ENCODE data around the gene SHROOM3. TPM values are rescaled to one million over a fixed set of nuclear protein-coding genes. Genes with fewer than 3 reads are reported as not detected.
"Not testable (repeated sequence)": the region's sequence is repeated elsewhere in the genome, so short reads cannot be mapped to it uniquely, and the experiment has no call there.

Gene SHROOM3
- total RNA-seq, 2 donors from 2014 or later = not detected

DNA sequence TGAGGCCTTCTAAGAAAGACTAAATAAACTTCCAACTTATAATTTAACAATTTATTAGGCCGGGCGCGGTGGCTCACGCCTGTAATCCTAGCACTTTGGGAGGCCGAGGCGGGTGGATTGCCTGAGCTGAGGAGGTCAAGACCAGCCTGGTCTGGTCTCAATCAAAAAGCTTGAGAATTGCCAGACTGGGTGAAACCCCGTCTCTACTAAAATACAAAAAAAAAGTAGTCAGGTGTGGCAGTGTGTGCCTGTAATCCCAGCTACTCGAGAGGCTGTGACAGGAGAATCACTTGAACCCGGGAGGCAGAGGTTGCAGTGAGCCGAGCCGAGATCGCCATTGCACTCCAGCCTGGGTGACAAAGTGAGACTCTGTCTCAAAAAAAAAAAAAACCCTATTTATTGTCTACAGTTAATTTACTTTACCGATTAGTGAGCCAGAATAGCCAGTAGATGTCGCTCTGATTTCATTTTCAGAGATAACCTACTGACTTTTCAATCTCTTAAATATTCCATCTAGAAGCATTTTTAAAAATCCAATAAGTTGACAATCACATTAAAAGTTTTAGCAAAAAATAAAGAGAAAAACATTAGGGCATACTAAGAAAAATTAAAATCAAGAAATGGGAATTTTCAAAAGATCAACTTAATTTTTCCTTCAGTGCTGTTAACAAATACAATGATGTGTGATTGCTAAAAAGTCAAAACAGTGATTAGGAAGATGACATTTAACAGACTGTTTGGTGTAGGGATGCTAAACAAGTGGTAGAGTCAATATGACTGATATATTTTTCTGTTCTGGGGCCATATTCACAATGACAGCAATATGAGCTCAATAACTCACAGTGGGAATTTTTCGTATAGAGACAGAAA lies 4.3 kb upstream of the SHROOM3 start:
- no peak for ATAC-seq (replicated peaks)
- Mint-ChIP-seq H3K9me3 (no peaks in the 10 kb centered on the region), H3K27me3 (peaks cover 15% of the 10 kb centered on the region), H3K27ac (no peak overlapping the region), H3K4me3 (no peak overlapping the region), H3K36me3 (ENCODE audit: low read depth) (no peaks in the 10 kb centered on the region), H3K4me1 (no peaks in the 10 kb centered on the region)

DNA sequence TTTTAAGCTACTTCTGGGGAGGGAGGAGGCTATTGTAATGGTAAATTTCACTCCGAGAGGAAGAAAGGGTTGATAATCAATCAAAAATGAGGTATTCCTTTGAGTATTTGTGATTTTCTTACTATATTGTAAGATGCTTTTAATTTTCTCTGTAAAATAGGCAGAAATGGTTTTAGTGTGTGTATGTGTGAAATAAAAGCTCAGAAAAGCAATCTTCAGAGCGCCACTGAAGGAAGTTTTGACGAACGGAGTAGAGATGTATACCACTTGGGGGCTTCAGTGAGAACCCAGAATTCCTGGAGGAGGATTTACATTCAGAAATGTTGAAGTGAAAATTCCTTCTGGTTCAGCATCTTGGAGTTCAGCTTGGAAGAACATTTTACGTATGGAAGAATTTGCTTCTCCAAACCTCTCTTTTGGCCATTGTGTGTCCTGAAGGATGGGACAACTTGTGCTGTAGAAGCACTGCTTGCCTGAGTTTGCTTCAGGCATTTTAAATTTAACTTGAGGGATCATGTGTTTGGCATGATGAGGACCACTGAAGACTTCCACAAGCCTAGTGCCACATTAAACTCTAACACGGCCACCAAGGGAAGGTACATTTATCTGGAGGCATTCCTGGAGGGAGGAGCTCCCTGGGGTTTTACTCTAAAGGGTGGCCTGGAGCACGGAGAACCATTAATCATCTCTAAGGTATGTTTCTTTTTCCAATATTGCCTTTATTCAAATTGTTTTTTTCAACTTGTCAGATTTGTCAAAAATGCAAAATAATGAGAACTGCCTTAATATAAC lies 695 bp downstream of the SHROOM3 start:
- ATAC-seq (replicated peaks) = no peak
- Mint-ChIP-seq H3K27me3 (peaks cover 35% of the 10 kb centered on the region), H3K27ac (no peak overlapping the region), H3K4me1 (no peaks in the 10 kb centered on the region), H3K4me3 (no peak overlapping the region), H3K36me3 (ENCODE audit: low read depth) (no peaks in the 10 kb centered on the region), H3K9me3 (no peaks in the 10 kb centered on the region)

- H3K4me3 Mint-ChIP-seq = no peak overlapping the region
- no peak for ATAC-seq (replicated peaks)
- no peaks in the 10 kb centered on the region for H3K9me3 Mint-ChIP-seq
Observed at GRCh38 chr4:76439491-76439890, 4.5 kb downstream of the SHROOM3 start.

DNA sequence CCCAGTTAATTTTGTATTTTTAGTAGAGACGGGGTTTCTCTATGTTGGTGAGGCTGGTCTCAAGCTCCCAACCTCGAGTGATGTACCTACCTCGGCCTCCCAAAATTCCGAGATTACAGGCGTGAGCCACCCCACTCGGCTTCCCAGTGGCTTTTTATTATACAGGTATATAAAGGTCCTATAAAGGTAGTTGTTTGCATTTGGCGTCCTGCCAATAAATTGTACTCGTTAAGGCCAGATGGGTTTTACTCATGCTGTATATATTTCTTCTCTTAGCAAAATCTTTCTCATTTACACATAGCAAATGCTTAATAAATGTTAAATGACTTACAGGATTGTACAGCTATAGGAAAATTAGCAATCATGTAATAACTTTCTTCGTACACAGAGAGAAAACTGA lies 6.9 kb downstream of the SHROOM3 start:
- no peaks in the 10 kb centered on the region for H3K4me1 Mint-ChIP-seq

More at GRCh38 chr4:76439491-76439890, 4.5 kb downstream of the SHROOM3 start:
- Mint-ChIP-seq H3K4me1 (no peaks in the 10 kb centered on the region), H3K36me3 (ENCODE audit: low read depth) (no peaks in the 10 kb centered on the region), H3K27me3 (peaks cover 38% of the 10 kb centered on the region), H3K27ac (no peak overlapping the region)

DNA sequence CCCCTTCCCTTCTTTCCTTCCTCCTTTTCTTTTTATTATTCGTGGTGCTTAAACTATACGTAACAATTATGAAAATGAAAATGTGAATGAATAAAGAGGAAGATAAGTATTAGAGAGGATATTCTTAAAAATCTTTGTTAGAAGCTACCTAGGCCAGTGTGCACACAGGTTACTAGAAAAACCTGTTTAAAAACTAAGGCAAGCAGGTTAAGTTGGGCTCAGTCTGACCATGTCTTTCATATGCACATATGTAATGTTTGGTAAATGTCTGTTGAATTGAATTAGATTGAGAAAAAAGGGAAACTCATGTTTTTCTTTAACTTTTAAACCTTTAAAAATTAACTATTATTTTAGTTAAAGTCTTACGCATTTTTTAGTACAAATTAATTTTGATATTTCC lies 7.8 kb downstream of the SHROOM3 start:
- H3K4me1 Mint-ChIP-seq = no peaks in the 10 kb centered on the region
- H3K36me3 Mint-ChIP-seq (ENCODE audit: low read depth) = no peaks in the 10 kb centered on the region
- H3K4me3 Mint-ChIP-seq = no peak overlapping the region
- no peaks in the 10 kb centered on the region for H3K9me3 Mint-ChIP-seq
- no peak for ATAC-seq (replicated peaks)
- H3K27me3 Mint-ChIP-seq = peaks cover 22% of the 10 kb centered on the region
- no peak overlapping the region for H3K27ac Mint-ChIP-seq

More for the DNA sequence above, 6.9 kb downstream of the SHROOM3 start:
- H3K4me3 Mint-ChIP-seq = no peak overlapping the region
- peaks cover 28% of the 10 kb centered on the region for H3K27me3 Mint-ChIP-seq
- no peaks in the 10 kb centered on the region for H3K36me3 Mint-ChIP-seq (ENCODE audit: low read depth)
- no peak overlapping the region for H3K27ac Mint-ChIP-seq
- no peaks in the 10 kb centered on the region for H3K9me3 Mint-ChIP-seq
- no peak for ATAC-seq (replicated peaks)

DNA sequence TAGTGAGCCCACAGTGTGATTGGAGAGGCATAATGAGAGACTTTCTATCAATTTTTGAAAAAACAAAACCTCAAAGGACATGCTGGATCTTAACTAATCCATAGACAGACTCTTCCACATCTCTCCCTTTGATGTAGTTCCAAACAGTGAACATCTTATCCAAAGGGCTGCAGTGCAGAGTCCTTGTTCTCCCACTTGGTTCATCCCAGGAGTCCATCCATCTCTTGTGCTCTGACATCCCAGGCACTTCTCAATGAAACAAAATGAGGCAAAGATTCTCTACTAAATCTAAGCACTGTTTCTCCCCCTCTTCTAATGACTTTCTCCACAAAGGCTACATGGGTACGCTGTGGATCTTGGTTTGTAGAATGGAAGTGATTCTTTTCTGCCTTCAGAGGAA lies 8.3 kb downstream of the SHROOM3 start:
- Mint-ChIP-seq H3K4me1 (no peaks in the 10 kb centered on the region), H3K36me3 (ENCODE audit: low read depth) (no peaks in the 10 kb centered on the region), H3K9me3 (no peaks in the 10 kb centered on the region), H3K27ac (no peak overlapping the region), H3K4me3 (no peak overlapping the region), H3K27me3 (peaks cover 21% of the 10 kb centered on the region)
- no peak for ATAC-seq (replicated peaks)

GRCh38 chr4:76445911-76446310 lies 10.9 kb downstream of the SHROOM3 start:
- H3K36me3 Mint-ChIP-seq (ENCODE audit: low read depth) = no peaks in the 10 kb centered on the region
- H3K9me3 Mint-ChIP-seq = no peaks in the 10 kb centered on the region
- H3K4me3 Mint-ChIP-seq = no peak overlapping the region
- peaks cover 11% of the 10 kb centered on the region for H3K27me3 Mint-ChIP-seq
- no peak for ATAC-seq (replicated peaks)
- H3K27ac Mint-ChIP-seq = no peak overlapping the region
- no peaks in the 10 kb centered on the region for H3K4me1 Mint-ChIP-seq

- no peak overlapping the region for H3K4me3 Mint-ChIP-seq
- H3K27me3 Mint-ChIP-seq = peaks cover 9% of the 10 kb centered on the region
- no peaks in the 10 kb centered on the region for H3K4me1 Mint-ChIP-seq
- H3K9me3 Mint-ChIP-seq = no peaks in the 10 kb centered on the region
- H3K27ac Mint-ChIP-seq = no peak overlapping the region
- ATAC-seq (replicated peaks) = no peak
- H3K36me3 Mint-ChIP-seq (ENCODE audit: low read depth) = no peaks in the 10 kb centered on the region
Observed at GRCh38 chr4:76447393-76447851, 12.4 kb downstream of the SHROOM3 start.

DNA sequence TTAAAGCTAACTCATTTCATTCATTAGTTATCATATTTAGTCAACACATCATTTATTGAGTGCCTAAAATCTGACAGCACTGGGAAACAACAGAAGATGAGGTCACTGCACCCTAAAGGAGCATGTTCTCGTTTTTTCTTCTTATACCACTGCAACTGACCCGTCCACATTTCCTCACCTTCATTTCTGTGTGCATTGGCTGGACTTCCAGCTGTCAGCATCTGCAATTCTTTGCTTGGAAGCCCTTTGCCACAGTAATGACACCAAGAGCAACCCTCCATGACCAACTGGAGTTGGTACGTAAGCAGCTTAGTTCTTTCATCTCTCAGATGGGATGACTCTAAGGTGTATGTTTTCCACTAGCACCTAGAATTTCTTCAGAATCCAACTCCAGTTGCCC lies 13.2 kb downstream of the SHROOM3 start:
- Mint-ChIP-seq H3K27ac (no peak overlapping the region), H3K27me3 (peaks cover 10% of the 10 kb centered on the region), H3K9me3 (no peaks in the 10 kb centered on the region), H3K4me1 (no peaks in the 10 kb centered on the region), H3K4me3 (no peak overlapping the region), H3K36me3 (ENCODE audit: low read depth) (no peaks in the 10 kb centered on the region)
- no peak for ATAC-seq (replicated peaks)

DNA sequence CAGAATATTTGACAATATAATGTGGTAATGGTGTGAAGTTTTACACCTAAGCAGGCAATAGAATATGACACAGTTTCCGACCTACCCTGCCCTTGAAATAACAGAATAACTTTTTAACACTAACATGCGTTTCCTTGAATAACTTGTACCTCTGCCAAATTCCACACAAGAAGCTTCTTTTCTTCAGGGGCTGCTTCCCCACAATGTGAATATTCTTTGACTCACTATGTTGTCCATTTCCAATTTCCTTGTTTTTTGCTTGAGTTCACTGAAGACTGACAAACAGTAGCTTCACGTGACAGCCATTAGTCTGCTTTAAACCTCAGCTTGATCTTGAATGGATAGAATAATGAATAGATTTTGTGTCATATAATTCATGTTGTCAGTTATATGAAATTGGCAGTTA lies 14.3 kb downstream of the SHROOM3 start:
- peaks cover 15% of the 10 kb centered on the region for H3K27me3 Mint-ChIP-seq
- H3K4me1 Mint-ChIP-seq = no peaks in the 10 kb centered on the region
- H3K27ac Mint-ChIP-seq = no peak overlapping the region
- ATAC-seq (replicated peaks) = no peak
- H3K36me3 Mint-ChIP-seq (ENCODE audit: low read depth) = no peaks in the 10 kb centered on the region
- H3K4me3 Mint-ChIP-seq = no peak overlapping the region
- H3K9me3 Mint-ChIP-seq = no peaks in the 10 kb centered on the region

GRCh38 chr4:76449833-76450232 lies 14.8 kb downstream of the SHROOM3 start:
- ATAC-seq (replicated peaks) = no peak
- peaks cover 15% of the 10 kb centered on the region for H3K27me3 Mint-ChIP-seq
- H3K4me1 Mint-ChIP-seq = no peaks in the 10 kb centered on the region
- H3K27ac Mint-ChIP-seq = no peak overlapping the region
- no peaks in the 10 kb centered on the region for H3K9me3 Mint-ChIP-seq
- H3K4me3 Mint-ChIP-seq = no peak overlapping the region
- H3K36me3 Mint-ChIP-seq (ENCODE audit: low read depth) = no peaks in the 10 kb centered on the region

DNA sequence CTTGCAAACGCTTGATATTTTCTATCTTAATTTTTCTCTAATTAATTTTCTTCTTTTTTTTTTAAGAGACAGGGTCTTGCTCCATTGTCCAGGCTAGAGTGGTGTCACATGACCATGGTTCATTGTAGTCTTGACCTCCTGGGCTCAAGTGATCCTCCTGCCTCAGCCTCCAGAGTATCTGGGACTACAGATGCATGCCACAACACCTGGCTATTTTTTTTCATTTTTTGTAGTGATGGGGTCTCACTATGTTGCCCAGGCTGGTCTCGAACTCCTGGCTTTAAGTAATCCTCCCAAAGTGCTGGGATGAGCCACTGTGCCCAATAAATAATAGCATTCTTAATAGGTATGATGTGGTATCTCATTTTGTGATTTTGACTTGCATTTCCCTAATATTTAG lies 18.2 kb downstream of the SHROOM3 start:
- Mint-ChIP-seq H3K27me3 (peaks cover 15% of the 10 kb centered on the region), H3K4me1 (no peaks in the 10 kb centered on the region), H3K27ac (no peak overlapping the region)

GRCh38 chr4:76454073-76454472 lies 19.0 kb downstream of the SHROOM3 start:
- H3K27me3 Mint-ChIP-seq = peaks cover 15% of the 10 kb centered on the region
- H3K9me3 Mint-ChIP-seq, H3K4me1 Mint-ChIP-seq: not testable (repeated sequence)

More for the DNA sequence above, 18.2 kb downstream of the SHROOM3 start:
- no peaks in the 10 kb centered on the region for H3K36me3 Mint-ChIP-seq (ENCODE audit: low read depth)
- no peaks in the 10 kb centered on the region for H3K9me3 Mint-ChIP-seq
- no peak for ATAC-seq (replicated peaks)
- no peak overlapping the region for H3K4me3 Mint-ChIP-seq

DNA sequence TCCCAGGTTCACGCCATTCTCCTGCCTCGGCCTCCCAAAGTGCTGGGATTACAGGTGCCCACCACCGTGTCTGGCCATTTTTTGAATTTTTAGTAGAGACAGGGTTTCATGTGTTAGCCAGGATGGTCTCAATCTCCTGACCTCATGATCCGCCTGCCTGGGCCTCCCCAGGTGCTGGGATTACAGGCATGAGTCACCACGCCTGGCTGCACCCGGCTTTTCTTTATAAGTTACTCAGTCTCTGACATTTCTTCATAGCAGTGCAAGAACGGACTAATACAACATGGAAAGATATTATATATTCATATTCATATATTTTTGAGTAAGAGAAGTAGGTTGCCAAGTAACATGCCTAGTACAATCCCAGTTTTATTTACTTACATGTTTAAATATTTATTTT lies 22.9 kb downstream of the SHROOM3 start:
- H3K4me3 Mint-ChIP-seq = no peak overlapping the region
- peaks cover 14% of the 10 kb centered on the region for H3K27me3 Mint-ChIP-seq
- no peaks in the 10 kb centered on the region for H3K36me3 Mint-ChIP-seq (ENCODE audit: low read depth)
- no peaks in the 10 kb centered on the region for H3K4me1 Mint-ChIP-seq
- ATAC-seq (replicated peaks) = no peak
- peaks cover 1% of the 10 kb centered on the region for H3K9me3 Mint-ChIP-seq
- H3K27ac Mint-ChIP-seq = no peak overlapping the region

More at GRCh38 chr4:76454073-76454472, 19.0 kb downstream of the SHROOM3 start:
- not testable (repeated sequence) for H3K36me3 Mint-ChIP-seq (ENCODE audit: low read depth); H3K4me3 Mint-ChIP-seq; ATAC-seq (replicated peaks); H3K27ac Mint-ChIP-seq

DNA sequence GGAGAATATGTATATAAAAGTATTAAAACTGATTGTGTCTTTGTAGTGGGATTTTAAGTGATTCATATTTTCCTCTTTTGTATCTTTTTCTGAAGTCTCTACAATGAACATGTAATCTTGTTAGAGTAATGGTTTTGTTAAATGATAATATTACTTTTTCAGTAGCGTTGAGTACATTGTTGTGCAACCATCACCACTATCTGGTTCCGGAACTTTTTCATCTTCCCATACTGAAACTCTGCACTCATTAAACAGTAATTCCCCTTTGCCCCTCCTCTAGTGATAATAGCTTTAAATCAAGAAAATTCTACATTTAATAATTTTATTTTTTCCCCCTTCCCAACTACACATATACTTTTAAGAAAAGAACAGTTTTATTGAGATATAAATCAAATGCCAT lies 23.3 kb downstream of the SHROOM3 start:
- ATAC-seq (replicated peaks) = no peak
- Mint-ChIP-seq H3K27ac (no peak overlapping the region), H3K4me3 (no peak overlapping the region), H3K9me3 (peaks cover 5% of the 10 kb centered on the region), H3K4me1 (no peaks in the 10 kb centered on the region), H3K36me3 (ENCODE audit: low read depth) (no peaks in the 10 kb centered on the region), H3K27me3 (peaks cover 14% of the 10 kb centered on the region)
